ENCODE measurements around the gene AARS2. TPM values are rescaled to one million over a fixed set of nuclear protein-coding genes. Genes with fewer than 3 reads are reported as not detected.
A peak's percentile ranks its signal among the peaks of the same experiment; 100 is the strongest.

Gene AARS2
- total RNA-seq, 2 donors from 2014 or later: 7.3 to 19.7 TPM

GRCh38 chr6:44253307-44254101 is 59.6 kb downstream of the AARS2 start:
- ATAC-seq: no peak
- Mint-ChIP-seq H3K9me3 (no peaks in the 10 kb centered on the region), H3K36me3 (peaks cover 56 to 73% of the 10 kb centered on the region in 2 donors), H3K27ac (peak overlapping the region; percentile 99 to 100)
- peak in 1 of 2 donors; percentile 77 for DNase-seq (ENCODE audit: low spot score in 2 of 2)

DNA sequence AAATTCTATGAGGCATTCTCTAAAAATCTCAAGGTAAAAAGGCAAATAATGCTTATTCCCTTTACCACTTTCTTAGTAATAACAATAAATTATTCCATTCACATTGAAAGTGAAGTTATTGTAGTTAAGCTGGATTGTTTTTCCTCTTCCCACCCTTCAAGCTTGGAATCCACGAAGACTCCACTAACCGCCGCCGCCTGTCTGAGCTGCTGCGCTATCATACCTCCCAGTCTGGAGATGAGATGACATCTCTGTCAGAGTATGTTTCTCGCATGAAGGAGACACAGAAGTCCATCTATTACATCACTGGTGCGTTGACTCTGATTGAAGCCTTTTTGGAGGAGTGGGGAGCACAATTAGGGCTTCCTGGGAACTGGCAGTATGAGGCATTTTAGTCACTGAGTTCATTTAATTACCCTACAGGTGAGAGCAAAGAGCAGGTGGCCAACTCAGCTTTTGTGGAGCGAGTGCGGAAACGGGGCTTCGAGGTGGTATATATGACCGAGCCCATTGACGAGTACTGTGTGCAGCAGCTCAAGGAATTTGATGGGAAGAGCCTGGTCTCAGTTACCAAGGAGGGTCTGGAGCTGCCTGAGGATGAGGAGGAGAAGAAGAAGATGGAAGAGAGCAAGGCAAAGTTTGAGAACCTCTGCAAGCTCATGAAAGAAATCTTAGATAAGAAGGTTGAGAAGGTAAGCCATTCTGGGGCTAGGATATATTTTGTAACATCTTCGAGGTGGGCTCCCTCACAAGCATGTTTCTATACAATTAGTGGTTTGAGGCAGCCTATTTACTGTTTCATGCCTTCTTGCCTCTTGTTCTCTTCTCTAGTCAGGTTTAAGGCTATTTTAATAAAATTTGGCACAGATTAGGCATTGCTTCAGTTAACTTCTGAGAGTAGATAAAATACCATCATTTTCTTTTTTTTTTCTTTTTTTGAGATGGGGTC is 61.3 kb downstream of the AARS2 start:
- H3K9me3 Mint-ChIP-seq: no peaks in the 10 kb centered on the region
- no peak for DNase-seq (ENCODE audit: low spot score in 2 of 2)
- H3K27ac Mint-ChIP-seq: peak overlapping the region; percentile 99 to 100
- peaks cover 69 to 90% of the 10 kb centered on the region in 2 donors for H3K36me3 Mint-ChIP-seq
- ATAC-seq: no peak

DNA sequence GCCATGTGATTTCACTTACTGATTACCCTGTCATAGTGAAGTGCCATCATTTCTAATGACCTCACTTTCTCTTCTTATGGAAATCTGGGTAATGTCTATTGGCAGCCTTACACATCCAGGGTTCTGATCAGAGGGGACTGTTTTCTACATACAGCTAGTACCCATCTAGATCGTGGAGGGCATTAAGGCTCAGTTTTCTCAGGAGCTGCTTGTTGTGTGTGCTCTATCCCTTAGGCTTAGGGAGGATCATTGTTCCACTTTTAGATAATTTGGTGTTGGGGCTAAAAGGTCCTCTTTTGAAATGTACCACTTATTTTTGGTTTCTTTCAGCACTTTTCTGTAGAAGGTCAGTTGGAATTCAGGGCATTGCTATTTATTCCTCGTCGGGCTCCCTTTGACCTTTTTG is 62.4 kb downstream of the AARS2 start:
- peaks cover 65 to 84% of the 10 kb centered on the region in 2 donors for H3K36me3 Mint-ChIP-seq

GRCh38 chr6:44250067-44250717 is 63.0 kb downstream of the AARS2 start:
- Mint-ChIP-seq H3K36me3 (peaks cover 70 to 78% of the 10 kb centered on the region in 2 donors), H3K9me3 (no peaks in the 10 kb centered on the region), H3K27ac (peak overlapping the region; percentile 100)
- ATAC-seq (no peak), DNase-seq (ENCODE audit: low spot score in 2 of 2) (no peak)

More for the DNA sequence above, 62.4 kb downstream of the AARS2 start:
- Mint-ChIP-seq H3K9me3 (no peaks in the 10 kb centered on the region), H3K27ac (peak overlapping the region; percentile 100)
- DNase-seq (ENCODE audit: low spot score in 2 of 2) (no peak), ATAC-seq (no peak)

Other genes with a start within 250 kb of the AARS2 start
- gene MRPL14, start 185.9 kb downstream of the AARS2 start, total RNA-seq: 10 to 100 TPM; 31.9 to 54.3 TPM
- 10 to 100 TPM; 12.4 TPM for gene TMEM63B, start 185.8 kb downstream of the AARS2 start, total RNA-seq
- under 1 TPM; 0.23 to 0.32 TPM for gene CAPN11, start 154.5 kb downstream of the AARS2 start, total RNA-seq
- gene MYMX, start 96.4 kb downstream of the AARS2 start, total RNA-seq: not detected
- gene SLC29A1, start 89.8 kb downstream of the AARS2 start, total RNA-seq: 10 to 100 TPM; 37.1 to 56.5 TPM
- gene HSP90AB1, start 66.2 kb downstream of the AARS2 start, total RNA-seq: 1,000 to 10,000 TPM; 1,343 to 1,701 TPM
- gene SLC35B2, start 55.8 kb downstream of the AARS2 start, total RNA-seq: 10 to 100 TPM; 18.3 to 23.8 TPM
- 10 to 100 TPM; 17.7 to 19.9 TPM for gene NFKBIE, start 47.8 kb downstream of the AARS2 start, total RNA-seq
- under 1 TPM in 1 of 2 donors, not detected in 1; 0.20 TPM for gene TMEM151B, start 42.9 kb downstream of the AARS2 start, total RNA-seq
- not detected for gene SPATS1, start 29.3 kb upstream of the AARS2 start, total RNA-seq
- 10 to 100 TPM; 22.7 to 25.2 TPM for gene CDC5L, start 74.4 kb upstream of the AARS2 start, total RNA-seq

Measured in activated naive CD4-positive, alpha-beta T cell treated with anti-CD3 and anti-CD28 coated beads, Interleukin-2, amount 50 U/mL, for 72 hours (primary cell).